ENCODE results near the gene SSUH2.

- TF ChIP-seq ATF3 (CRISPR knock-in tag; conservative IDR thresholded peaks at IDR 0.05) (no peak), GABPB1 (CRISPR knock-in tag; IDR thresholded peaks at IDR 0.05) (no peak), CTCF (IDR thresholded peaks at IDR 0.05) (no peak), USF1 (CRISPR knock-in tag; IDR thresholded peaks at IDR 0.05) (no peak), AFF4 (CRISPR knock-in tag; IDR thresholded peaks at IDR 0.05; ENCODE audit: borderline replicate concordance) (no peak), MAX (CRISPR knock-in tag; IDR thresholded peaks at IDR 0.05) (no peak), ELF4 (CRISPR knock-in tag; IDR thresholded peaks at IDR 0.05; ENCODE audit: low read depth) (no peak), SMAD4 (CRISPR knock-in tag; IDR thresholded peaks at IDR 0.05) (no peak), PRDM15 (CRISPR knock-in tag; IDR thresholded peaks at IDR 0.05) (no peak), NFYB (CRISPR knock-in tag; conservative IDR thresholded peaks at IDR 0.05; ENCODE audit: low read depth) (no peak)
Measured at GRCh38 chr3:8658306-8659212, 14.0 kb upstream of the SSUH2 start.
